HuH-7 (cell line): ENCODE results near the gene TCN2.
"Not testable (repeated sequence)": the region's sequence is repeated elsewhere in the genome, so short reads cannot be mapped to it uniquely, and the experiment has no call there.

Experiments
- DNase-seq: peaks from one replicate; pipeline ENCODE4 v3.0.0; 2011; ENCODE audit warnings: low spot score

Gene TCN2

DNA sequence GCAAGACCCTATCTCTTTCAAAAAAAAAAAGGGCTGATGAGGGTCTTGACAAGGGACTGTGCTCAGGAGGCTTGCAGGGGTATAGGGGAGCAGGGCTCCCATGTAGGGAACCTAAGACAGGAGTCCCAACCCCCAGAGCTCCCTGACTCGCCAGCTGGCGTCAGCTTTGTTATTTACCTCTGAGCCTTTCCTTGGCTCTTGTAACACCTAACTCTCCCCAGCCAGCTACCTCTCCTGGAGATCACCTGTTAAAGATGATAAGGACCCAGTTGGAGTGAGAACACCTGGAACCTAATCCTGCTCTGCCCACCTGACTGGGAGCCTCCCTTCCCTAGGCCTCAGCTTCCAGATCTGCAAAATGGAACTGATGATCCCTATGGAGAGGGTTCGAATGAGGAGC is 41.9 kb downstream of the TCN2 start:
- DNase-seq = no peak

DNA sequence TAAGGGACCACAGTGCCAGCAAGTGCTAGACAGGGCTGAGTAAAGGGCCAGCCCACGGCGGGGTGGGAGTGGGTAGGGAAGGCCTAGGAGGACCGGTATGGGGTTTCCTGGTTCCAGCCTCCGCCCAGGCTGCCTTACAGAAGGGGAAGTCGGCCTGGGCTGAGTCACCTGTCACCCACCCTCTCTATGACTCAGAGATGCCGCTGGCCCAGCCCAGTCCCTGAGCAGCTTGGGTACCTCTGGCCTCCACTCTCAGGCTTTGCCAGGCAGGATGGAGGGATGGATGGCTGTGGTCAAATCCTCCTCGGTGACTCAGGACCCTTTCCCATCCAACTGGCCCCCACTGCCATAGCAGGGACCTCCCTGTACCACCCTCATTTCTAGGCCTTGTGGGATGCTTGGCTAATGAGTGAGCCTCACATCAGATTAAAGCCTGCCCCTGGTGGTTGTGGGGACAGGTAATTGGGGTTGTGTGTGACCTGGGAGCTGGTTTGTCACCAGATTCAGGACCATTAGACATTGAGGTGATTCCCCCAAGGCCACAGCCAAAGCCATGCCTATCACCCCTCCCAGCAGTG is 42.5 kb downstream of the TCN2 start:
- no peak for DNase-seq

DNA sequence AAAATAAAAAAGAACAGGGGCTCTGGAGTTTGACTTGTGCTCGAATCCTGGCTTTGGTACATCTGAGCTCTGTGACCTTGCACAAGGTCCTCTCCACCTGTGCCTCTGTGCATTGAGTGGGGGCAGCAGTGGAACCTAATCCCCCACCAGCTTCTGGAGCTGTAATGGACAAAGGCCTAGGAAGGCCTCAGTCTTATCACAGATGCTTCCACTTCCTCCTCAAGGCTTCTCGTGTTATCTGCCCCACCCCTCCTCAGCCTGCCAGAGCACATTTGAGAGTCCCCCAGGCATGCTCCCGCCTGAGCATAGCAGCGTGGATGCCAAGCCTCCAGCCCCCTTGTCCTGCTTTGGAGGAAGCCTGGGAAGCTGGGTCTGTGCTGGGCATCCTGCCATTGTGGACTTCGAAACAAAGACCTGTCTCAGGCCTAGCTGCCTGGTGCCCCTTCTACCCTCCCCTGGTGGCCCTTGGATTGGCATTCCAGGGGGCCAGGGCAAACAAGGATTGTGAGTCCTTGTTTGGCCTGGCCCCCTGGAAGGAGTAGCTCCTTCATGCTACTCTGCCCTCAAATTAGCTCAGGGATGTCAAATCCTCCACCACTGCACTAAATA is 43.6 kb downstream of the TCN2 start:
- DNase-seq = no peak

DNA sequence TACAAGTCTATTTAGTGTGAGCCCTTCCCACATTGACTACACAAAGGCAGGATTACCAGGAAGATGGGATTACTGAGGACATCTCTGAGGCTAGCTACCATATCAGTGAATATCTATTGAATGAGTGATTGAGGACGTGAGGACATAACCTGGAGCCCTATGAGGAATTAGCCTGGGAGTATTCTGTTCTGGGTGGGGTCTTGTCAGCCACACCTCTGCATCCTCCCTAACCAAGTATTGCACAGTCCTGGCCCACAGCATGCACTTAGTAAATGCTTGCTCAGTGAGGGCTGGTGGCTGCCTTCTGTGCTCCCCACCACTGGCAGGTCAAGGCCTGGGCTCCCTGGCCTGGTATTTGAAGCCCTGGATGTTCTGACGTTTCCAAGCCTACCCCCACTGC is 45.9 kb downstream of the TCN2 start:
- DNase-seq = no peak

DNA sequence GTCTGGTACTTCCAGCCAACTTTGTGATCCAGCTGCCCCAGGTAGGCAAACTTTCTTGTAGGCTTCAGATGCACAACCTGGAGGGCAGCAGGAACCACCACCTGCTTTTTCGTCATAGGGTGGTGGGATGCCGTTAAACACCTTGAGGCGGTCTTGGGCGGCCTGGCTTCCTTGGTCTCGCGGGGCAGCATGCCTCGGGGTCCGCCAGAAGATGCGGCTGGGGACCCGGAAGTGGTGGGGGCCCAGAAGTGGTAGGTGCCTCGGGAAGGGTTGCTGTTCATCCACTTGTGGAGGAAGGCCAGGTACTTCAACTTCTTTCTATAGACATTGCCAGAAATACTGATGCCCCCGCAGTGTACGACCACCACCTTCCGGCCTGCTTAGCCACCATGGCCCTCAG is 47.4 kb downstream of the TCN2 start:
- DNase-seq = no peak

DNA sequence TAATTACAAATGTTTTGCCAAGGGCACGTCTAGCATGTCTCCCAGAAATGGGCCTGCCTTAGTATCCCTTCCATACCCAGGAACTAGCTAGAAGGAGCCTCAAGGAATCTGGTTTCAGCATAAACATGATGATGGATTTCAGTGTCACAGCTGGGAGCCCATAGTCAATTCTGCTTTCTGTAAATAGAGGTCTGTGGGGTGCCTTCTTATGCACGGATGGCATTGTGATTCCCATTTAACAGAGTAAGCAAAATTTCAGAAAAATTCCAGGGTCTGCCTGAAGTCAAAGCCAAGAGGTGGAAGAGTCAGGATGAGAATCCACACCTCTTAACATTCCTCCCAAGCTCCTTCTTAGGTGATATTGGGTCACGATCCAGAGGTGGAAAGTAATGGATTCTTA is 48.6 kb downstream of the TCN2 start:
- no peak for DNase-seq

DNA sequence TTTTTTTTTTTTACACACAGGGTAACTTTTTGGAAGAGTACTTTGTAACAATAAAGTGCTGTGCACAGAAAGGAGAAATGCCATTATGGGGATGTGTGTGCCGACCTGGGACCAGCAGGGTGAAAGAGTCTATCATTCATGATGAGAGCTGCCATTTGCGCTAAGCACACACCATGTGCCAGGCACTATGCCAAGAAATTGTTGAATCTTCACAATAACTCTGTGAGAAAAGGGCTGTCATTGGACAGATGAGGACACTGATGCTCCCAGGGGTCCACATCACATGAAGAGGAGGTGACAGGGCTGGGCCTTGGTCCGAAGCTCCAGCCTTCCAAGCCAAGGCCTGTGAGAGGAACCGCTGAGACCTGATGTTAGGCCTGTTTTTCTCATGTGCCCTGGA is 55.1 kb downstream of the TCN2 start:
- DNase-seq = no peak

DNA sequence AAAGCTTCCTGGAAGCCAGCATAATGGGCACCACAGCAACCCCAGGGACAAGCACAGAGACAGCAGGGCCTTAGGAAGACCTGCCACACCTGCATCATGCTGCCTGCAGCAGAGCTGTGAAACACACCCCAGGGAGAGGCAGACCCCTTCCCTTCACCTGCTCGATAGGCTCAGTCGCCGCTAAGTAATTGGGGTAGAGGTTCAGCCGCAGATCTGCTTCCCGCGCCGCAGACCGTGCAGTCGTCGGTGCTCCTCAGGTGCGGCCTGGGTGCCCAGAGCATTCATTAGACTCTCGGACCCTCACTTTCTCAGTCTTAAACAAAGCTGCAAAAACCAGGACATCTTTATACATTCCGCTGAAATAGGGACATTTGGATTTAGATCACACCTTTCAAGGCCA is 57.8 kb downstream of the TCN2 start:
- no peak for DNase-seq

DNA sequence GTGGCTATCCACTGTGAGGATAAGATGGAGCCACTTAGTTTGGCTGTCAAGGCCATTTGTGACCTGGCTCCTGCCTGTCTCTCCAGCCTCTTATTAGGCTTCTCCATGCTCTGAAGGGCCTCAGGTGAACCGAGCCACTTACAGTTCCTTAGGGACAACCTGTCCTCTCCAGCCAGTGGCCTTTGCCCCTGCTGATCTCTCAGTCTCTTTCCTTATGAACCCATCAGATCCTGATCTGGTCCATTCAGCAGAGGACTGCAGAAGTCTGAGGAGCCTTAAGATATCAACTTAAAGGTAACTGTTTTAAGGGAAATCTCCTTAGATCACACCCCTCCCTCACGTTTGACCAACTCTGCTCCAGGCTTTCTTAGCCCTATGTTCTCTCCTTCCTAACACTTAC is 58.3 kb downstream of the TCN2 start:
- DNase-seq = no peak

DNA sequence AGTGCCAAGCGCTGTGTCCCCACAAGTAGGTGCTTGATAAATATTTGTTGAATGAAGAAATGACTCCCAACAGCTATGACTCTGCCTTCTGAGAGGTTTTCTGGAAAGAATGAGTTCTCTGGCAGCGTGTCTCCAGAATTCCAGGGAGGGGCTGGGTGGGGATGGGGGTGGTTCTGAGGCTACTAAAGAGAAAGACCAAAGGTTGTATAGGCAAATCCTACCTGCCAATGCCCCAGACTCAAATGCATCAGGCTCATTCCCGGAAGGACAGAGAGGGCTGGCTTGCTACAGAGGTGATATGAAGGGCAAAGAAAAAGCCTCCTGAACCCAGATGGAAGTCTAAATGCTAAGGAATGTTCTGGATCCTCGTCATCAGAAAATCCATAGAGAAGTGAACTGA is 58.8 kb downstream of the TCN2 start:
- no peak for DNase-seq

DNA sequence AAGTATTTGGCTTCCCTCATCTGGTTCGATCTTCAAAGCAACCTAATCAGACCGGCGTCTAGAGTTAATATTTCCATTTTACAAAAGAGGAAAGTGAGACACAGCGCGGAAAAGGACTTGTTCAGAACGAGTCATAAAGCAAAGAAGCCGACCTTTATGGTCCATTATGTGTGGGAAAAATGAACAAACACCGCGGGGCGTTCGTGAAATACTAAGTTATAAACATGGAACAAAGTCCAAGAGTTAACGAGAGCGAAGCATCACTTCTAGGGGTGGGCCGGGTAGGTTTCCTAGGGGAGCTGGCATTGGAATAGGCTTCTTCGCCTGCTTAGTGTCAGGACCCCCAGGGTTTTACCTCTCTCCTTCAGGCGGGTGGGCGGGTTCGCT is 60.1 kb downstream of the TCN2 start:
- DNase-seq = no peak

DNA sequence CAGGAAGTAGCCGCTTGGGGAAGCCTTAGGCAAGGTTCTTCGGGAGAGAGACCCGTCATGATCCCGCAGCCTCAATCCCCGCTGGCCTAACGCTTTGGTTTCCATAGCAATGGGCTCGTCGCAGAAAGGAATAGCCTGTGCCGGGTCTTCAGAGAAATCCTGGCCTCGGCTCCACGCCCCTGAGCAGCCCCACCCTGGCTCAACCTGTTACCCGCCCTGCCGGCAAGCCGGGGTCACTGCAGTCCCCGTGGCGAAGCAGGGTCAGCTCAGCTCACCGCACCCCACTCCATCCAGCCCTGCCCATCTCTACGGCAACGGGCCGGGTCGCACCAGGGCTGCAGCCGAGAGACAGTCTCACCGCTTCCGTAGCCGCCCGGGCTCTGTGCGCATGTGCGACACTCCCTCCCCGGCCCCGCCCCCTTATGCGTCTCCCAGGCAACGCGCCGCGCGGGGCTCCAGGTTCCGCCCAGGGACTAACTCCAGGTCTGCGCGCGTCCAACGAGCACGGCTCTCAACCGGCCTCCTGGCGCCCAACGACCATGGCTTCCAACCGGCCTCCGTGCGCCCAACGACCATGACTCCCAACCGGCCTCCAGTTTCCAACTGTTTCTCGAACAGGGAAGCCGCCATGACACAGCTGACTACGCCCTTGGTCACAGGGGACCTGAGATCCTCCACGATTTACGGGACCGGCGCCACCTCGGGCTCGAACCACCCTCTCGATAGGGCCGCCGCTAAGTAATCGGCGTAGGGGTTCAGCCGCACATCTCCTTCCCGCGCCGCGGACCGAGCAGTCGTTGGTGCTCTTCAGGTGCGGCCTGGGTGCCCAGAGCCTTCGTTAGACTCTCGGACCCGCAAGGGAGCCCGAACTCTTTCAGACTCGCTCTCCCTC is 60.8 kb downstream of the TCN2 start, which contains the start of gene DUSP18:
DUSP18 (minus strand) TSS at position 382 of the 892 bp plus-strand sequence. CDS start 3,872 bp downstream, outside the sequence.
- peak; percentile 95 for DNase-seq

DNA sequence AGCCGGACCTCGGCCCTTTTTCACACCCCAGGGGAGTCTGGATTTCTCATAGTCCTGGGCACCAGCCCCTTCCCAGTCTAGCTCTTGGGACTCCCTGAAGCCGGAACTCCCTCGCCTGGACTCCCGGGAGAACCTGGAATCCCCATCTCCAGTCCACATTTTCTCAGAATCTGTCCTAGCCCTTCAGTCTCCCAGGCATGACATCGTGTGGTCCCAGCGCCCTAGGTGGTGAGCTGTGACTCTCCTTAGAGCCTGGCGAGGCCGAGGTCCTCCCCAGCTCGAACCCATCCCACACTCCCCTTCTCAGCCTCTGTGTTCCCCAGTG is 61.4 kb downstream of the TCN2 start:
- DNase-seq = peak; percentile 38

DNA sequence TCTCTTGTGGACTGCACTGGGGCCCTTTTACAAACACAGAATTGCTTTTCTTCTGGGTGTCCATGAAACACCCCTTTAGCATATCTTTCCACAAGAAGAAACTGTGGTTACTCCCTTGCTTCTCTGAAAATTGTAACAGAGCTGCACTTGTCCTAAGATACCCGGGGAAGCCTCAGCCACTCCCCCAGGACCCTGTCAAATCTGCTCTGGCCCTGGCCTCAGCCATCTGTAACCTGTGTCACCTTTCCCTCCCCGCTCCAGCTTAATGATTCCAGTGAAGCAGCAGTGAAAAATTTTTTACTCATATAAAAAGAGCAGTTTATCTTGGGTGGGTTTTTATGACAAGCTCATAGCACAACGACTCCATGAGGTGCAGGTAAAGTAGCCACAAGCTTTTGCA is 64.1 kb downstream of the TCN2 start:
- no peak for DNase-seq

DNA sequence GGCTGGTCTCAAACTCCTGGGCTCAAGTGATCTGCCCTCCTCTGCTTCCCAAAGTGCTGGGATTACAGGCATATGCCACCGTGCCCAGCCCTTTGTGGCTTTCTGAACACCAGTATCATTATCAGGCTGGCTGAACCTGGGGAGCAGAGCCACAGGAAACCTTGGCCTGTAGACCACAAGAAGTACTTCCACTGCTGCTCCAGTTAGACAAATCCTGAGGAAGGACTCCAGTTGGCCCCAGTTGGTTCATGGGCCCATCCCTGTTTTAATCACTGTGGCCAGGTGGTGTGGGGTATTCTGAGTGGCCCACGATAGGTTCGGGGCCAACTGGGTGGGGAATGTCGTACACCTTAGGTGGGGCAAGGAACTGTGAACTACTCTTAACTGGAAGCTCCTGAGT is 66.2 kb downstream of the TCN2 start:
- DNase-seq = no peak

DNA sequence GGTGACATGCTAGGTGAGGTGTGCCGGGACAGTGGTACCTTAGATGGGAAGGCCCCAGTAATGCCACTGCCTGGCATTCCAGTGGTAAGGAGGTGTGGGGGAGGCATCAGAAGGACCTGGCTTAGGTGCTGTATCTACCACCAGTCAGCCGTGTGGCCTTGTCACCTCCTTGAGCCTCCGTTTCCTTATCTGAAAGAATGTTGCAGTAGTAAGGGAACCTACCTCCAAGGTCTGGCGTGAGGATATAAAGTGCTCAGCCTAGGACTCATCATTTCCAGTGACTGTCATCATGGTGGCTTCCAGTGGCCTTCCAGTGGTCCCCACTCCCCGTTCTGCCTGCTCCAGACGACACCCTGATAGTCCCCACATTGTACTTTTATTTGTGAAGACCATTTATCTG is 67.5 kb downstream of the TCN2 start:
- DNase-seq = no peak

DNA sequence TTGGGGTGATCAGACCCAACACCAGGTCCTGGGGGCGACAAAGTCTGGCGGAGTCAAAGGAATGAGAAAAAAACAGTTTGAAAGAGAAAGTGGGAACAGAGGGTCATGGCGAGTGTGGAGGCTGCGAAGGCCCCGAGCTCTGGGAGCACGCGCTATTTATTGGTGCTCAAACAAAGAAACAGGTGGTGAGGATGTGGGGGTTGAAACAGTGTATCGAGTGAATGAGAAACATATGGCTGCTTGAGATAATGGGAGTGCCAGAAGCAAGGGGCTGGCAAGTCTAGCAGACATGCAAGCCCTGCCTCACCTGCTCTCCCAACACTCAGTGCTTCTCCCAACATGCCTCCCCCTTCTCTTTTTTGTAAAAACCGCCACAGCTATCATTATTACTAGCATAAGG is 68.5 kb downstream of the TCN2 start:
- DNase-seq = no peak

DNA sequence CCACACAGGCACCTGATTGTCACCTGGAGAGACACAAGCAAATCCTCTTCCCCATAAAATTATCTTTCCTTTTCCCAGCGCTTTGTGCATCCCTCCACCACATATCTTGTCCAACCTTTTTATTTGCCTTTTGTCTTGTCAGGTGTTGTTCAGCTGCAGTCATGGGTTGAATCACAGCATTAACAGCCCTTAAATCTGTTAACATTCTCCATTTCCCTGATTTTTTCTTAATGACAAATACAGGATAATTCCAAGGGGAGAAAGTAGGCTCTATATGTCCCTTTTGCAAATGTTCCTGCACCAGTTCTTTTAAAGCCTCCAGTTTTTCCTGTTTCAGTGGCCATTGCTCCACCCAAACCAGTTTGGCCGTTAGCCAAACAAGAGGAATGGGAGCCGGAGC is 69.6 kb downstream of the TCN2 start:
- not testable (repeated sequence) for DNase-seq
